HG02798 (cell line): Measurements from ENCODE around the gene ERC2.

ENCODE experiments used
- ATAC-seq: cut with Tn5 transposase; IDR thresholded peaks from one replicate; pipeline ENCODE4 v1.9.1; 2021; ENCODE audit warnings: mild to moderate bottlenecking; ENCODE audit not compliant: unreplicated experiment, poor library complexity

Gene ERC2

DNA sequence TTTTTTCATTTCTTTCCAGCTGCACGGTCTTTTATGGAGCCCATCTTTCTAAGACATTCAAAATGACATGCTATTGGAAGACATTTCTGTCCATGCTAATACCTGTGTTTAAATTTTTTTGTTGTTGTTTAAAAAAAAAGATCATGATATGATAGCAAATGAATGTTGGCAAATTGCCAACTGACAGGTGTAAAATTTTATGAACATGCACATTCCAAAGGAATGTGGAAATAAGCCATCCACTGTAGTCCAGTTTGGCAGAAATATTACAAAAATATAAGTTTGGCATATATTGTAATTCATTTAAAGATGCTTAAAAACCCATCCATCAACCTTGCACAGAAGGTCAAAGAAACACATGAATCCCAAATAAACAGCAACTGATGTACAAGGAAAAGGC, 905.6 kb downstream of the ERC2 start:
- ATAC-seq = no peak

GRCh38 chr3:55559500-55560423, 908.5 kb downstream of the ERC2 start:
- ATAC-seq = no peak

DNA sequence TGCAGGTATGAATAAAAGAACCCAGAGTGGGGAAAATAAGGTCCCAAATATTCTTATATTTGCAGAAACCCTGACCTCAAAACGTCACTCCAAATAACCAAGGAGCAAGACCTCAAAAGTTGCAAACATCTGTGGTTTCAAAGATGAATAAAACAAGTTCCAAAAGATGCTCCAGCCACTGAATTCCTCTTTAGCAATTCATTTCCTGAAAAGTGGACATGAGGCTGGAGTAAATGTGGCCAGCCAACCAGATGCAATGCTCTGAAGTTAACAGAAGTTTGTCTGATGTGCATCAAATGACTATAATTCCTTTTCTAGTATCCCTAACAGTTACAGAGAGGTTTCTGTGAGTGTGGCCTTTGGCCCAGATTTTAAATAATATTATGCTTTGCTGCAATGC, 910.0 kb downstream of the ERC2 start:
- ATAC-seq = no peak

DNA sequence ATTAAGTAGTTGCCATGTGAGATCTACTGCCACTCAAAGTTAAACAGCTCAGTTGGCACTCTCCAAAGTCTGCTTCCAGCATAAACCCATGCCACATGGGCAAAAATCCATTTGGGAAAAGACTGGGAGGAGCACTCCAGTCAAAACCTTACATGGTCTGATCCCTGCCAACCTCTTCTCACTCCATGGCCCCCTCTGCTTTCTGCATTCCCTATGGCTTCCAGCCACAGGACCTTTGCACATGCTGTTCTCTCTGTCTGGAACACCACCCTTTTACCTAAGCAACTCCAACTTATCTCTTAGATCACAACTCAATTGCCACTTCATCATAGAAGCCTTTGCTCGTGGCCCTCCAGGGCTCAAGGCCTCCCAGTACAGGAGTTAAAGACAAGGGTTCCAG, 910.7 kb downstream of the ERC2 start:
- ATAC-seq = no peak

- ATAC-seq = no peak
Observed at GRCh38 chr3:55556619-55557537, 911.4 kb downstream of the ERC2 start.

DNA sequence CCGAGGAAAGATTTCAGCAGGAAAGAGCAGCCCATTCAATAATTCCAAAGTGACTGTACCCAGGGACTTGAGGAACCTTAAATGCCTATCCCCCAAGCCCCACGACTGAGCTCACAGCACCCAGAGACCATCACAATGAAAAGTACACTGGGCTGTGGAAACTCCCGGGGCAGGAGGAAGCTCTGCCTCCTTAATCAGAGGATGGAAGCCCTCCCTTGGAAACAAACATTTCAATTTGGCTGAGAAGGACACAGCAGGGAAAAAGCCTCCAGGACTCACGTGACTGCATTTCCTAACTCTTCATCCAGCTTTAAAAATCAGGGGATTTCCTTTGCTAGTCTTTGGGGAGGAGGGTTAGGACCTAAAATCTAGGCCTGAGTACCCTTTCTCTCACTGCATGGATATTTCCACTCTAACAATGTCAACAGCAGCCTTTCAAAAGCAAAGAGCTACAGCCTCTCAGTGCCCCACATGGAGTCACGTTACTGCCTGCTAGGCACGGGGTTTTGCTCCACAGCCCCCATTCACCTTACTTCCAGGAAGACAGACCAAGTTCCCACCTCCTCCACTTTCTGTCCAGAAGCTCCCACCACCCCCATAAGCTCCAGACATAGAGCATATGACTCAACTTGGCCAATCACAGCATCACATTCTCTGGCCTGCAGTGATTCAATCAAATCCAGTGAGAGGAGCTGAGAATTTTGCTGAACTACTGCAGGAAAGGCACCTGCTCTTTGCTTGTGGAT, 912.2 kb downstream of the ERC2 start:
- no peak for ATAC-seq

GRCh38 chr3:55554634-55555425, 913.4 kb downstream of the ERC2 start:
- ATAC-seq = no peak

DNA sequence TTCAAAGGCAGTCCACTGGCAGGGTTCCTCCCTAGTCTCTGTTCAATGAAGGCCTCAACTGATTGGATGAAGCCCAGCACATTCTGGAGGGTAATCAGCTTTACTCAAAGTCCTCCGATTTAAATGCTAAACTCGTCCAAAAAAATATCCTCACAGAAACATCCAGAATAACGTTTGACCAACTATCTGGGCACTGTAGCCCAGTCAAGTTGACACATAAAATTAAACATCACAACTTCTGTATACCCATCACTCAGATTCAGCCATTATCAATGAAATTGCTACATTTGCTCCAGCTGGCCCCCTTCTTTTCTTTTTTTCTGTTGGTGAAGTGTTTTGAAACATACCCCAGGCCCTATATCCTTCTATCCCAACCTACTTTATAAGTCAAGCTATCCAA, 916.6 kb downstream of the ERC2 start:
- no peak for ATAC-seq

GRCh38 chr3:55549177-55549576, 919.1 kb downstream of the ERC2 start:
- no peak for ATAC-seq

- no peak for ATAC-seq
Observed at GRCh38 chr3:55546866-55547669, 921.2 kb downstream of the ERC2 start.

- ATAC-seq = no peak
Observed at GRCh38 chr3:55545995-55546394, 922.3 kb downstream of the ERC2 start.

- no peak for ATAC-seq
Observed at GRCh38 chr3:55544219-55544618, 924.0 kb downstream of the ERC2 start.

DNA sequence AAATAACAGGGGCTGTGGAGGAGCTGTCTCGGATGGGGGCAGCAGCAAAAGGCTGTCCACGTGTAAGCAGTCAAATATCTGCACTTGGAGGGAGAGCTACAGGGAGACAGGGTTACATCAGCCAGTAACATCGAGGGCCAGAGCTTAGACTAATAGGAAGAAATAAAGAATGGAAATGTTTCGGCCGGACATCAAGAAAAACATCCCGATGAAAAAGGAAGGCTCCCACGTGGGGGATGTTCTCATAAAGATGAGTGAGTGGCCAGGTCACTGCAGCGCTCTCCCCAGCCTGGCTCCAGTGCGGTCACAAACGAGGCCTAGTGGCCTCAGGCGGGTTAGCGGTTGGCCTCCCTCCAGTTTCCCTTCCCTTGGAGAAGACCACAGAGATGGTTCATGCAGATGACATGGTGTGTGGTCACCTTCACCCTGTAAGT, 925.1 kb downstream of the ERC2 start:
- no peak for ATAC-seq

DNA sequence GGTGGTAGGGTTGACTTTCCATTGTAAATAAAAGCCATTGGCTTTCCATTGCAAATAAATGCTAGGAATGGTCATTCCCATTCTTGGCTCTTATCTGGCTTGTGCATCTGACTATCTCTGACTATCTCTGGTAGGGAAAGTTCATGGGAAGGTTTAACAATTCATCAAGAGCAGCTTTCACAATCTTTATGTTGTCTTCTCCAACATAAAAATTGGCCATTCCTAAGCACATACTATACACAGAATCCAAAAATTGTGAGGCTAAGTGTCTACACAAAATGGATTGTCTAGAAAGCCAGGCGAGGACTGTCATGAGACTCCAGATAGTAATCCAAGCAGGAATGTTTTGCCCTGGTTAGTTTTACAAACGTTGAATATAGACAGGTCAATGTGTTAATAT, 926.8 kb downstream of the ERC2 start:
- ATAC-seq = no peak

DNA sequence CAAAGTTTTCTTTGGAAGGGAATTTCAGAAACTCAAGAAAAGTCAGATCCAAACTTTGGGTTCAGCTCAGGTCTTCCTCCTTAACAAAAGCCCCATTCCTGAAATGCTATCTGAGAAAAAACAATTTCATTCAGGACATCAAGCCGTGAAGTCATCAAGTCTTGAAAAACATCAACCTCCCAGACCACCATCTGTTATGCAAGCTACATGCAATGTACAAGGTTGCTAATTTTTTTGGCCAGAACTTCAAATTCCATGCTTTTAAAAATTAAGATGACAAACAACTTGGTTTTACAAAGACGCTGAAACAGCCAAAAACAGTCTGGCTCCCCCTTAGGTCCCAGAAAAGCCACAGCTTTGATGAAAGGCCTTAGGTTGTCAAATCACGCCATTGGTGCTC, 927.3 kb downstream of the ERC2 start:
- ATAC-seq = no peak

GRCh38 chr3:55540579-55540978, 927.7 kb downstream of the ERC2 start:
- ATAC-seq = no peak

GRCh38 chr3:55538158-55538557, 930.1 kb downstream of the ERC2 start:
- ATAC-seq = no peak

DNA sequence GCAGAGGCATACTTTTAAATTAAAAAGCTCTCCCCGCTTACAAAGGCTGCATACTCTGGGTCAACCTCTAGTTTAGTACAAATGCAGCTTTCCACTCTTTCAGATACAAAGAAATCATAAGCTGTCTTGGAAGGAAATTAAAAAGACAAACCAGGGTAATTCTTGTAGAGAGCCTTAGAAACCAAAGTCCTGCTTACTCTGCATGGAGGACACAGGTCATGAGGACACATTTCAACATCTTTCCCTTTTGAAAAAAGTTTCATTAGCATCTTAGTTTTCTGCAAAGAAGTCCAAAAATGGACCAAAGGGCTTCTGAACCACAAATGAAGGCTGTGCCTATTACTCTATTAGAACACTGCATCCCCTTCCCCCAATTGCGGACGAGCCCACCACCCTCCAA, 930.7 kb downstream of the ERC2 start:
- no peak for ATAC-seq

DNA sequence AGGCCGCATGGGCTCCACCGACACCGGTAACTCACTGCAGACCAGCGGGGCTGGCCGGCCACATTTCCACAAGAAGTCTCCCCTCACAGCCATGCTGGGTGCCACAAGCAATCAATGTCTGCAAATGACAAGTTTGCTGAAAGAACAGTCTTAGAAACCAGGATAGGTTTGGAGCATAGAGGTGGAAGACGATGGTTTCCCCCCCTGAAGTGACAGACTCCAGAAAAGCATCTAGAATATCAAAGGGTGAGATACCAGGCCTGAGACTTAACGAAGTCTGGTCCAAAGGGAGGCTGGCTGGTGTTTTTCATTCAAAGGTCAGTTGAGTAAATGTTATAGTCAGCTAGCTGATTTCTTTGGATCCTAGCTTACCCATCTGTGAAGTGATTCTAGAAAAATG, 931.1 kb downstream of the ERC2 start:
- no peak for ATAC-seq
